SIG-M5 (cell line): Measurements from ENCODE around the gene TMEM97.

Experiments used
- DNase-seq: peaks from one replicate; lab custom pipeline; 2025; lab: John Stamatoyannopoulos, UW

TMEM97 gene

GRCh38 chr17:28317099-28317965, 1.7 kb upstream of the TMEM97 start:
- no peak for DNase-seq

- DNase-seq: no peak
Measured at GRCh38 chr17:28317966-28318758, 838 bp upstream of the TMEM97 start.

- no peak for DNase-seq
Measured at GRCh38 chr17:28319598-28319935, 567 bp downstream of the TMEM97 start.

GRCh38 chr17:28320215-28321061, 1.4 kb downstream of the TMEM97 start:
- no peak for DNase-seq

GRCh38 chr17:28324267-28324745, 5.3 kb downstream of the TMEM97 start:
- DNase-seq: no peak

- DNase-seq: no peak
Measured at GRCh38 chr17:28324781-28325180, 5.8 kb downstream of the TMEM97 start.

GRCh38 chr17:28325211-28325610, 6.2 kb downstream of the TMEM97 start:
- no peak for DNase-seq

GRCh38 chr17:28326114-28326513, 7.1 kb downstream of the TMEM97 start:
- DNase-seq: no peak

GRCh38 chr17:28327031-28327607, 8.1 kb downstream of the TMEM97 start:
- no peak for DNase-seq

GRCh38 chr17:28327709-28328108, 8.7 kb downstream of the TMEM97 start:
- no peak for DNase-seq

- DNase-seq: no peak
Measured at GRCh38 chr17:28328325-28328724, 9.3 kb downstream of the TMEM97 start.

- DNase-seq: no peak
Measured at GRCh38 chr17:28330671-28331070, 11.7 kb downstream of the TMEM97 start.

GRCh38 chr17:28331891-28332420, 13.0 kb downstream of the TMEM97 start:
- no peak for DNase-seq

- DNase-seq: no peak
Measured at GRCh38 chr17:28333083-28333746, 14.2 kb downstream of the TMEM97 start.

- no peak for DNase-seq
Measured at GRCh38 chr17:28334171-28334570, 15.2 kb downstream of the TMEM97 start.

- DNase-seq: no peak
Measured at GRCh38 chr17:28334666-28335200, 15.7 kb downstream of the TMEM97 start.

- peak; percentile 99 for DNase-seq
Measured at GRCh38 chr17:28335201-28335958, 16.4 kb downstream of the TMEM97 start, which contains the start of the genes IFT20 and TNFAIP1. Gene IFT20, minus strand, starts transcription at chr17:28335472. Its CDS starts 3,487 bp downstream, at chr17:28331985. Gene TNFAIP1, plus strand, starts transcription at chr17:28335761. Its CDS starts 3,761 bp downstream, at chr17:28339522.

GRCh38 chr17:28335959-28336871, 17.2 kb downstream of the TMEM97 start:
- DNase-seq: no peak
